ENCODE data around the gene KLHL33. TPM values are rescaled to one million over a fixed set of nuclear protein-coding genes. Genes with fewer than 3 reads are reported as not detected.

Gene KLHL33
- total RNA-seq, 1 donor from 2014 or later: 0.05 TPM

- Mint-ChIP-seq H3K4me1 (ENCODE audit: low read depth) (peaks cover 30% of the 10 kb centered on the region), H3K27ac (peak overlapping the region; percentile 87), H3K36me3 (ENCODE audit: insufficient read depth) (no peaks in the 10 kb centered on the region), H3K4me3 (ENCODE audit: low read depth) (peak overlapping the region; percentile 2), H3K9me3 (ENCODE audit: low read depth) (no peaks in the 10 kb centered on the region), H3K27me3 (no peaks in the 10 kb centered on the region)
- DNase-seq (ENCODE audit: low spot score, unreplicated experiment): no peak
- TF ChIP-seq CTCF (IDR thresholded peaks at IDR 0.05; ENCODE audit: unreplicated experiment): no peak
These were observed 17.5 kb downstream of the KLHL33 start for GRCh38 chr14:20418501-20418909.

- H3K4me1 Mint-ChIP-seq (ENCODE audit: low read depth): peaks cover 35% of the 10 kb centered on the region
- no peaks in the 10 kb centered on the region for H3K36me3 Mint-ChIP-seq (ENCODE audit: insufficient read depth)
- TF ChIP-seq CTCF (IDR thresholded peaks at IDR 0.05; ENCODE audit: unreplicated experiment): no peak
- no peaks in the 10 kb centered on the region for H3K9me3 Mint-ChIP-seq (ENCODE audit: low read depth)
- H3K4me3 Mint-ChIP-seq (ENCODE audit: low read depth): no peak overlapping the region
- H3K27ac Mint-ChIP-seq: peak overlapping the region; percentile 29
- no peaks in the 10 kb centered on the region for H3K27me3 Mint-ChIP-seq
- DNase-seq (ENCODE audit: low spot score, unreplicated experiment): no peak
These were observed 18.4 kb downstream of the KLHL33 start for GRCh38 chr14:20417250-20418186.

- no peak for TF ChIP-seq CTCF (IDR thresholded peaks at IDR 0.05; ENCODE audit: unreplicated experiment)
- H3K4me3 Mint-ChIP-seq (ENCODE audit: low read depth): no peak overlapping the region
- H3K4me1 Mint-ChIP-seq (ENCODE audit: low read depth): peaks cover 41% of the 10 kb centered on the region
- no peaks in the 10 kb centered on the region for H3K36me3 Mint-ChIP-seq (ENCODE audit: insufficient read depth)
- H3K27me3 Mint-ChIP-seq: no peaks in the 10 kb centered on the region
- H3K27ac Mint-ChIP-seq: no peak overlapping the region
- no peaks in the 10 kb centered on the region for H3K9me3 Mint-ChIP-seq (ENCODE audit: low read depth)
- DNase-seq (ENCODE audit: low spot score, unreplicated experiment): no peak
These were observed 19.7 kb downstream of the KLHL33 start for GRCh38 chr14:20416223-20416622.

DNA sequence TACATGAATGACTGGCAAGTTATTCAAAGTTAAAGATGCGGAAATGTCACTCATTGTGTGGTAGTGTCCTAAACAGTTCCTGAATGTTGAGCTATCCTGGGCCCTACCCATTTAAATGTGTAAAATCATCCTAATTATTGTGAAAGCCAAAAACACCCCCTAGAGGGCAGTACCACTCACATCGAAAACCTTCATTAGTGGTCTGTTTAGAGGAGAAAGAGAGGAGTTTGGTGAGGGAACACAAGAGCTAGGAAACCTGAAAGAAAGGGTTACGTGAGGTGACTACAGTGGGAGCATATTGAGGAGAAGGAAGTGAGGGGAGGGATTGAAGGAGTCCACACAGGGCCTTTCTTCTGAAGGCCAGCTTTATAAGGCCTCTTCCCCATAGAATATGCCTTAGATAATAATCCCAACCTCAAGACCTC is 20.2 kb downstream of the KLHL33 start:
- peak; percentile 70 for TF ChIP-seq CTCF (IDR thresholded peaks at IDR 0.05; ENCODE audit: unreplicated experiment)
- DNase-seq (ENCODE audit: low spot score, unreplicated experiment): no peak
- Mint-ChIP-seq H3K9me3 (ENCODE audit: low read depth) (no peaks in the 10 kb centered on the region), H3K27ac (no peak overlapping the region), H3K4me3 (ENCODE audit: low read depth) (no peak overlapping the region), H3K4me1 (ENCODE audit: low read depth) (peaks cover 41% of the 10 kb centered on the region), H3K36me3 (ENCODE audit: insufficient read depth) (no peaks in the 10 kb centered on the region), H3K27me3 (no peaks in the 10 kb centered on the region)

DNA sequence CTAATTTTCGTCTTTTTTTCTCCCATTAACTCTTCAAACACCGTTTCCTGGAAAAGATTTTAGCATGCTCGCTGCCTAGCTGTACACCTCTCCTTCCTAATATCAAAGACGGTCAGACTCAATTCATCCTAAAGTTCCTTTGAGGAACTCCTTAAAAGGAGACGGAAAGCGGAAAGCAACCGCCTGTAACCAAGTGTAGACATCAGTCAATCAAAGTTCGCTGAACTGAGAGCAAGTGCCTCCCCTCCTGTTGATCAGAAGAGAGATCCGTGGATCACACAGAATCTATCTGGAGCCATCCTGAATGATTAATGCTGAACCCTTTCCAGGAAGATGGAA is 22.3 kb downstream of the KLHL33 start:
- H3K36me3 Mint-ChIP-seq (ENCODE audit: insufficient read depth): no peaks in the 10 kb centered on the region
- TF ChIP-seq CTCF (IDR thresholded peaks at IDR 0.05; ENCODE audit: unreplicated experiment): no peak
- DNase-seq (ENCODE audit: low spot score, unreplicated experiment): no peak
- H3K4me1 Mint-ChIP-seq (ENCODE audit: low read depth): peaks cover 34% of the 10 kb centered on the region
- H3K9me3 Mint-ChIP-seq (ENCODE audit: low read depth): no peaks in the 10 kb centered on the region
- H3K27me3 Mint-ChIP-seq: no peaks in the 10 kb centered on the region
- H3K4me3 Mint-ChIP-seq (ENCODE audit: low read depth): peak overlapping the region; percentile 83
- peak overlapping the region; percentile 91 for H3K27ac Mint-ChIP-seq
